ENCODE data around the gene FGD4.
A peak's percentile ranks its signal among the peaks of the same experiment; 100 is the strongest.
"Not testable (repeated sequence)": the region's sequence is repeated elsewhere in the genome, so short reads cannot be mapped to it uniquely, and the experiment has no call there.

The FGD4 gene

GRCh38 chr12:32496946-32497345, 97.6 kb downstream of the FGD4 start:
- no peak for DNase-seq

DNA sequence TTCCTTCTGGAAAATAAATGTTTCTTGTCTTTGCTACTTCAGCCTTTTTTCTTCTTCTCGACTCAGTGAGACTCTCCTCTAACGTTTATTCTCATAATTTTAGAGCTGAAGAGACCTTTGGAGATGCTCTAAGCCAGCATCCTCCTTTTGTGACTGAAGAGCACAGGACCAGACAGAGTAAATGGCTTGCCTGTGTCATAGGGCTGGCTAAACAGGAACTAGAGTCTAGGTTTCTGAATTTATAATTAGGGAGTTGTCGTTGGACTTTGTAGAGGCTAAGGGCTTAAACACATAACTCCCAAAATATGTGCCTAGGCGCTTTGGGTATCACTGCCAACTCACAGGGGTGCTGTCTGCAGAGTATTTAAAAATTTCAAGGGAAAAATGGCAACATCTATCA, 98.5 kb downstream of the FGD4 start:
- DNase-seq: no peak

DNA sequence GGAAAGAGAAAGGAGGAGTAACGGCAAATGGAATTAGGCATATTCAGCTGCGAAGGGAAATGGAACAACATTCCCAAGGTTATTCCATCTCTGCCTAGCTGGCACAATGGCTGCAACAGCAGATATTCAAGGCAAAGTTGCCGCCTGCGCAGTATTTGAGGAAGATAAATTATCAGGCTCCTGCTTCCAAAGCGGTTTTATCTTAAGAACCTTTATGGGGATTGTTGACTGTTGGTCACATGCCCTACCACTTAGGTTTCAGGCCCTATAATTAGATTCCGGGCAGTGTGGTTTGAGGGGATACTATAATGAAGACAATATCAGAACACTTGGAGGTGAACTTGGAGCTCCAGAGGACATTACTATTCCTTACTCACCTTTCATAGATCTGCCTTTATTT, 99.7 kb downstream of the FGD4 start:
- DNase-seq: peak; percentile 98

- peak; percentile 100 for DNase-seq
Observed at GRCh38 chr12:32501835-32502333, 102.5 kb downstream of the FGD4 start.

- DNase-seq: peak; percentile 90
Observed at GRCh38 chr12:32502693-32503502, 103.5 kb downstream of the FGD4 start.

DNA sequence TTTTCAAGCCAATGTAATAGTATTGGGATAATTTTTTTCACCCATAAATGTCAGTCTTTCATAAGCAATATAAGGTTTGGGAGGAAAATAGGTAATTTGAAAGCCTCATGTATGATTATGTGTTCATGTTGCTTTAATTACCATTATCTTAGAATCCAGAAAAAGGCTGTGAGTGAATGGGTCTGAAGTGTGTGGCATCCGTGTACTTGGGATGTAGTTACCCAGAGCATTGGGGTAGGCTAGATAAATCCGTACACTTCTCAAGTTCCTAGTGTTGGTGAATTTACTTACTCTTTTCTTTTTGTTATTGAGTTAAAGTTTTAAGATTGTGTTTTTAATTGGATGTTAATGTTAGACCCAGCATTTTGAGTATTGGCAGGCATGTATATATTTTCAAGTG, 104.4 kb downstream of the FGD4 start:
- DNase-seq: peak; percentile 65

DNA sequence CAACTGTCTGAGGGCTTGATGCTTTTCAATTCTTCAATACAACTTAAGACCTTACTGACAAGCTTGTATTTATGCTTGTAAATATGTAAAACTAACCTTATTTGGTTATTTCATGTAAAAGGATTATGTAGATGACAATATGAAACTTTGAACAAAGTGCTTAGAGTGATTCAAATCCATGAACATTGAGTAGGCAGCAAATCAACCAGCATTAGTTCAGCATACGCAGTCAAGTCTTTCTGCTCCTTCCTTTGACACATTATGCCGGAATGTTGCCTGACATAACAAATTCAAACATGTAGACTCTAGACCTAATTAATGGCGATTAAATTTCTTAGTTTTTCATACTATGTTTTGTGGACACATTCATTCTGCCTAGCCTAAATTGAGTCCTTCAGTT, 105.2 kb downstream of the FGD4 start:
- no peak for DNase-seq

DNA sequence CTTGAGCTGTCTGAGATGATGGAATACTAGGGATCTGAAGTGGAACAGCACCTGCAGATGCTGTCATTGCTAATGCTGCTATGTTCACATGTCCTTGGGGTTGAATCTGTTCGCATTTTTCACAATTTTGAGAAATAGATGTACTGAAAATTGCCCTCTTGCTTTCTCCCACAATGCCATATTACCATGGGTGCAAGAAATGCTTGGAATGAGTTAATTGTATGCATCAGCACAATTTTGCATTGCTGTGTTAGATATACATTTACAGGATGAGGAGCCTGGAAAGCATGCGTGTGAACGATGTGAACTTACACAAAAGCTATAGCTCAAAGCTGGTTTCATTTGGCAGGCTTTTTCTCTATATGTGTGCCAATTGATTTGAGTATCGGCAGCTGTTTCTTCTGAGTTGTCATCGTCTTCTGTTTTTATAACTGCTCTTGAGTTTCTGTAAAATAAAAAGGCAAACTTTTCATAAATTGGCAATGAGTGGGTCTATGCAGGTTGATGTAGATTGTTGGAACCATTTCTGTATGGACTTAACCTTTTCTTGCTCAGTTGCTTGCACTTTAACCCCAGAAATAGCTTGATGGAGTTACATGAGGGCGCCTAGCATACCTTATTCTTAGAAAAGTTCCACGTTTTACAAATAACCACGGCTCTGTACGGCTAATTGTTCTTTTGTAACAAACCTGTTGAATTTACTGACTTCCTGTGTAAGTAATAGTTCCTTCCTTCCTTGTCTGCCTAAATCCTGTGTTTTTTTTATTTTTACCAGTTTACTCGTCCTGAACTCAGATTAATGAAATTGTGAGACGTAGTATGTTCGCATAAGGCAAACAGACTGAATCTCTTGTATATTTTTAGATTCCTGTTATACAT, 105.9 kb downstream of the FGD4 start:
- no peak for DNase-seq

DNA sequence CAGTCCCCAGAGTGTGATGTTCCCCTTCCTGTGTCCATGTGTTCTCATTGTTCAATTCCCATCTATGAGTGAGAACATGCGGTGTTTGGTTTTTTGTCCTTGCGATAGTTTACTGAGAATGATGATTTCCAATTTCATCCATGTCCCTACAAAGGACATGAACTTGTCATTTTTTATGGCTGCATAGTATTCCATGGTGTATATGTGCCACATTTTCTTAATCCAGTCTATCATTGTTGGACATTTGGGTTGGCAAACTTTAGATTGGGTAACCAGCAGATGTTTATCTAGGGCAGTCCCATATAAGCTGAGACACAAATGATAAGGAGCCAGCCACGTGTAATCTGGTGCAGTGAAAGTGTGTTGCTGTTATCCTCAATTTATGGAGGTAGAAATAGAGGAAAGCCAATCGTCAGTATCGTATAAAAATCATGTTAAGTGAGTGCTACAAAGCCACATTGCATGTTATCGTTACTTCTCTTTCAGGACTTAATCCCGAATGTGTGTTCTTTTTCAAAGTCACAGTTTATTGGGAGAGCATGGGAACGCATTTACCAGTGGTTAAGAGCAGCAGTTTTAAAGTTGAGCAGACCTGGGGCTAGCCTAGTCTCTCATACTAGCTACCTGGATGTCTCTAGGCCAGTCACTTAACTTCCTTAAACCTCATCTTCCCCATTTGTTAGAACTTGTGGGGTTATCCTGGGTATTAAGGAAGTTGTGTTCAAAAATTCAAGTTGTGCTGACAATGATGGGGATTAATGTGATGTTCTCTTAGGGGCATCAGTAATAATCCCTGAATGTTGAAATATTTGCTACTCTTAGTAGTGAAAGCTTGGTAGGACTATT, 108.0 kb downstream of the FGD4 start:
- not testable (repeated sequence) for DNase-seq

GRCh38 chr12:32507942-32508320, 108.6 kb downstream of the FGD4 start:
- no peak for DNase-seq

DNA sequence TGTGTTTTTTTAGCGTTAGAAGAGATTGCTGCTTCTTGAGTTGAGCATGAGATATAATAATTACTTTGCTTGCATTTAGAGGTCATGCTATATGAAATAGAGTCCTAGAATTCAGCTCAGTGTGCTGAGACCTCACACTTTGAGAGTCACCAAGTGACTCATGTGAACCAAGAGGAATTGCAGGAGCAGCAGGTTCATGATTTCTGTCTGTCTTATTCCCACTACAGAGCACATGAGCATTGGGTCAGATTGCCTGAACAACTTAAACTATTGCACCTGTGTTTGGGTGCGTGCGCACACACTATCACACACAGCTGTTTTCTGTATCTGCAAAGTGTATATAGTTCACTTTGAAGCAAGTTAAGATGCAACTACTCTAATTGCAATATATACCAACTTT, 109.3 kb downstream of the FGD4 start:
- no peak for DNase-seq

DNA sequence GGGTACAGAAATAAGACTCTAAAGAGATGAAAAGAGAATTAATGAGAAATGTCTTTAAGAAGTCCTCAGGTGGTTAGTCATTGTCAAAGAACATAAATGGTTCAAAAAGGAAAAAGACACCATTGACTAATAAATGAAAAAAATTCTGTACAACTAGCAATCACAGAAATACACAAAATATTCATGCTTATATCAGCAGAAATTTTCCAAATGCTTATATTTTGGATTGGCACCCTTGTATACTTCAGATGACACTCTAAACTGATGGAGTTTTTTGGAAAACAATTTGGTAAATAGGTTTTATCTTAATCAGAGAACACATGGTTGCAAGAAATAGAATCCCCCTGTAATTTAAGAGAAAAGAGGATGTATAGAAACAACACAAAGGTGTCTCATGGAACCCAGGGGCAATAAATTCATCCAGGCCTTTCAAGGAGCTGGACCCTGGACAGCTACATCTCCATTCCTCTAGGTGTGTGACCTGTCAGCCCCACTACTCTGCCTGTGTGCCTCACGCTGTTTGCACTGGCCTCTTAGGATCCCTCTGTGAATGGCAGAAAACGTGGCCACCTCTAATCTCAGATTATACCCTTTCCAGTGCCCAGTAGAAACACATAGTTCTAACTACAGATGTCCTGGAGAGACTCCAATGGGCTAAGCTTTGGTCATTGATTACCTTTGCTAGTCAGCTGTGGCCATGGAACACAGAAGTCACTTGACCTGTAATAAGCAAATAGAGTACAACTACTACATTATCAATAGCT, 110.2 kb downstream of the FGD4 start:
- DNase-seq: no peak

GRCh38 chr12:32511976-32512375, 112.6 kb downstream of the FGD4 start:
- not testable (repeated sequence) for DNase-seq

- DNase-seq: no peak
Observed at GRCh38 chr12:32512379-32512778, 113.0 kb downstream of the FGD4 start.

GRCh38 chr12:32512910-32513309, 113.6 kb downstream of the FGD4 start:
- DNase-seq: no peak

- DNase-seq: peak; percentile 72
Observed at GRCh38 chr12:32515137-32515873, 115.9 kb downstream of the FGD4 start.

GRCh38 chr12:32516230-32516629, 116.9 kb downstream of the FGD4 start:
- DNase-seq: no peak

- no peak for DNase-seq
Observed at GRCh38 chr12:32517966-32518365, 118.6 kb downstream of the FGD4 start.

DNA sequence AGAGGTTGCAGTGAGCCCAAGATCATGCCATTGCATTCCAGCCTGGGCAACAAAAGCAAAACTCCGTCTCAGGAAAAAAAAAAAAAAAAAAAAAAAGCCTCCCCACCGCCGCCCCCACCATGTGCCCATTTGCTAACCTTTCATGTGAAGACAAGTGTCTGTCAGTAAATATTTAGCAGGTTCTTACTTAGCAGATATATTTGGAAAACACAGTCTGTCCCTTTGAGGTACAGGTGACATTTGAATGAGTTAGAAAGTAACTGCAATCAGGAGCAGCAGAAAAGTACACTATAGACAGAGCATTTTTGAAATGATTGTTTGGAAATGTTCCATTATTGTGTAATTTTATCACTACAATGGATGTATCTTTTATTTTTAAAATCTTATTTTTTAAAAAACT, 119.7 kb downstream of the FGD4 start:
- DNase-seq: no peak

GRCh38 chr12:32522331-32523221, 123.2 kb downstream of the FGD4 start:
- no peak for DNase-seq

Measured in NCI-H69 (cell line).